Astrocyte (in vitro differentiated cells and primary cell): ENCODE data around the gene CHRDL2. TPM values are rescaled to one million over a fixed set of nuclear protein-coding genes. Genes with fewer than 3 reads are reported as not detected.

Experiments
- DNase-seq: peaks from one replicate; pipeline ENCODE4 v3.0.0-alpha.2; 2010; ENCODE audit warnings: low read depth
- FAIRE-seq: peaks from 2 replicates; lab custom pipeline; 2011; peaks lifted over from hg19 to GRCh38; lab: Jason Lieb, UNC
- H2AFZ ChIP-seq: 2 replicates; pipeline ENCODE4 v1.6.0; 2012; ENCODE audit warnings: low read depth, low read length, inconsistent platforms
- H3K27ac ChIP-seq: 2 replicates; pipeline ENCODE4 v1.5.1; 2011; ENCODE audit warnings: low read depth, low read length, inconsistent platforms
- H3K27me3 ChIP-seq: 2 replicates; pipeline ENCODE4 v1.6.0; 2011; ENCODE audit warnings: low read length, inconsistent platforms; ENCODE audit not compliant: insufficient read depth
- H3K36me3 ChIP-seq: 2 replicates; pipeline ENCODE4 v1.5.1; 2011; ENCODE audit warnings: low read length, inconsistent platforms; ENCODE audit not compliant: insufficient read depth
- H3K4me1 ChIP-seq: 2 replicates; pipeline ENCODE4 v1.5.1; 2011; ENCODE audit warnings: low read length, inconsistent platforms; ENCODE audit not compliant: insufficient read depth
- H3K4me2 ChIP-seq: 2 replicates; pipeline ENCODE4 v1.6.0; 2012; ENCODE audit warnings: low read length, inconsistent platforms
- H3K4me3 ChIP-seq: 2 replicates; pipeline ENCODE4 v1.5.1; 2011; ENCODE audit warnings: low read depth, mild to moderate bottlenecking, low read length, inconsistent platforms; ENCODE audit not compliant: insufficient read depth
- H3K79me2 ChIP-seq: 2 replicates; pipeline ENCODE4 v1.6.0; 2012; ENCODE audit warnings: mild to moderate bottlenecking, low read length, inconsistent platforms; ENCODE audit not compliant: insufficient read depth
- H3K9ac ChIP-seq: 2 replicates; pipeline ENCODE4 v1.6.0; 2012; ENCODE audit warnings: mild to moderate bottlenecking, low read length, inconsistent platforms
- H3K9me3 ChIP-seq: 2 replicates; pipeline ENCODE4 v1.5.1; 2012; ENCODE audit warnings: low read depth, mild to moderate bottlenecking, low read length, inconsistent platforms; ENCODE audit not compliant: insufficient read depth
- H4K20me1 ChIP-seq: 2 replicates; pipeline ENCODE4 v1.6.0; 2012; ENCODE audit warnings: low read length, inconsistent platforms; ENCODE audit not compliant: insufficient read depth
- H3K27ac Mint-ChIP-seq: one replicate; pipeline ENCODE4 v1.8.0; 2021; ENCODE audit warnings: mild to moderate bottlenecking, mixed read lengths; ENCODE audit not compliant: unreplicated experiment
- H3K27me3 Mint-ChIP-seq: one replicate; pipeline ENCODE4 v1.8.0; 2021; ENCODE audit warnings: low read depth, mixed read lengths; ENCODE audit not compliant: unreplicated experiment
- H3K36me3 Mint-ChIP-seq: one replicate; pipeline ENCODE4 v1.8.0; 2021; ENCODE audit warnings: low read depth, mixed read lengths; ENCODE audit not compliant: unreplicated experiment
- H3K4me1 Mint-ChIP-seq: one replicate; pipeline ENCODE4 v1.8.0; 2021; ENCODE audit warnings: low read depth, mixed read lengths; ENCODE audit not compliant: unreplicated experiment
- H3K4me3 Mint-ChIP-seq: one replicate; pipeline ENCODE4 v1.8.0; 2021; ENCODE audit warnings: mild to moderate bottlenecking, moderate library complexity, mixed read lengths; ENCODE audit not compliant: unreplicated experiment
- H3K9me3 Mint-ChIP-seq: one replicate; pipeline ENCODE4 v1.8.0; 2021; ENCODE audit warnings: mild to moderate bottlenecking, mixed read lengths; ENCODE audit not compliant: unreplicated experiment
- CTCF ChIP-seq: IDR thresholded peaks from 2 replicates; pipeline ENCODE4 v1.5.1; 2011; ENCODE audit warnings: low read depth, mild to moderate bottlenecking, inconsistent platforms, low read length, moderate library complexity; ENCODE audit not compliant: insufficient read depth
- EZH2 ChIP-seq: IDR thresholded peaks from 2 replicates; pipeline ENCODE4 v1.6.1; 2012; ENCODE audit warnings: mild to moderate bottlenecking, low read length, inconsistent platforms; ENCODE audit not compliant: insufficient read depth
- total RNA-seq: library from RNA; stranded (reverse); gene quantifications from 2 replicates; pipeline ENCODE4 v1.2.1, GENCODE V29; 2021

The CHRDL2 gene
- total RNA-seq, 1 donor from 2014 or later = not detected

- H2AFZ ChIP-seq = no peak overlapping the region
Observed at GRCh38 chr11:74683941-74684481, 47.2 kb downstream of the CHRDL2 start.

DNA sequence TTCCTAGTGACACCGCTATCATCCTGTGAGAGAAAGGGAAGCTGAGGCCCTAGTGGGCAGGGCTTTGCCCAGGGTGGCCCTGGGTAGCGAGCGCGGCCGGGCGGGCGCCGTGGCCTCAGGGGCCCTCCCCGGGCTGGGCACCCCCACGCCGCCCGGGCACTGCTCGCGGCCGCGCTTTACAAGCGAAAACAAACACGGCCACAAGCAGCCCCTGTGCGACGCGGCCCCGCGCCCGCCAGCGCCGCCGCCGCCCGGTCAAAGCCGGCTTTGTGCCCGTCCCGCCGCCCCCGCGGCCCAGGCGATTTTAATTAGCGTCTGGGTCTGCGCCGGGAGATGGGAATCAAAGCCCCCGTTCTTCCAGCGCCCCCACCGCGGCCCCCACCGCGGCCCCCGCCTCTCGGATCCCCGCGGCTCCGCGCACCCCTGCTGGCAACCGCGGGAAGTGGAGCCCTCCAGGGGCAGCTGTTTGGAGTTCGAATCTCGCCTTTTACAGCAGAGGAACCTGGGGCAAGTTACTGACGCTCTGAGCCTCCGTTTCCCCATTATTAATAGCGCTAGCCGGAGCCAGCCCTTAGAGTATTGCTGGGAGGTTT, 47.9 kb downstream of the CHRDL2 start:
- H3K4me3 ChIP-seq = peak overlapping the region; percentile 31
- peaks cover 3% of the 10 kb centered on the region for H3K4me1 Mint-ChIP-seq

More at GRCh38 chr11:74683941-74684481, 47.2 kb downstream of the CHRDL2 start:
- Histone ChIP-seq H3K4me1 (peaks cover 27% of the 10 kb centered on the region), H3K9me3 (no peaks in the 10 kb centered on the region), H3K36me3 (no peaks in the 10 kb centered on the region), H4K20me1 (no peaks in the 10 kb centered on the region), H3K27ac (no peak overlapping the region), H3K4me2 (peak overlapping the region; percentile 75), H3K4me3 (peak overlapping the region; percentile 31), H3K9ac (peak overlapping the region; percentile 68), H3K27me3 (no peaks in the 10 kb centered on the region), H3K79me2 (no peaks in the 10 kb centered on the region)
- Mint-ChIP-seq H3K9me3 (peaks cover 10% of the 10 kb centered on the region), H3K4me1 (peaks cover 3% of the 10 kb centered on the region), H3K36me3 (no peaks in the 10 kb centered on the region), H3K27ac (no peak overlapping the region), H3K27me3 (peaks cover 25% of the 10 kb centered on the region), H3K4me3 (peak overlapping the region; percentile 45)
- no peak for TF ChIP-seq EZH2
- no peak for TF ChIP-seq CTCF
- FAIRE-seq = no peak
- DNase-seq = peak; percentile 45

More for the DNA sequence above, 47.9 kb downstream of the CHRDL2 start:
- Histone ChIP-seq H3K4me1 (peaks cover 27% of the 10 kb centered on the region), H3K9me3 (no peaks in the 10 kb centered on the region), H4K20me1 (no peaks in the 10 kb centered on the region), H3K9ac (peak overlapping the region; percentile 68), H3K27me3 (no peaks in the 10 kb centered on the region), H3K79me2 (no peaks in the 10 kb centered on the region), H3K36me3 (no peaks in the 10 kb centered on the region), H3K27ac (no peak overlapping the region), H3K4me2 (peak overlapping the region; percentile 75), H2AFZ (peak overlapping the region; percentile 71)
- H3K27me3 Mint-ChIP-seq = peaks cover 29% of the 10 kb centered on the region
- H3K36me3 Mint-ChIP-seq = no peaks in the 10 kb centered on the region
- no peak overlapping the region for H3K27ac Mint-ChIP-seq
- no peak overlapping the region for H3K4me3 Mint-ChIP-seq
- no peak for FAIRE-seq
- DNase-seq = no peak
- TF ChIP-seq CTCF (peak; percentile 10), EZH2 (no peak)
- peaks cover 10% of the 10 kb centered on the region for H3K9me3 Mint-ChIP-seq
